Measurements from ENCODE around the gene GLB1L3. TPM values are rescaled to one million over a fixed set of nuclear protein-coding genes. Genes with fewer than 3 reads are reported as not detected.

GLB1L3 gene
- polyA plus RNA-seq, 1 donor (not counting 4 experiments of a cell fraction or from before 2014, with no cell fraction given) = 3.0 TPM

DNA sequence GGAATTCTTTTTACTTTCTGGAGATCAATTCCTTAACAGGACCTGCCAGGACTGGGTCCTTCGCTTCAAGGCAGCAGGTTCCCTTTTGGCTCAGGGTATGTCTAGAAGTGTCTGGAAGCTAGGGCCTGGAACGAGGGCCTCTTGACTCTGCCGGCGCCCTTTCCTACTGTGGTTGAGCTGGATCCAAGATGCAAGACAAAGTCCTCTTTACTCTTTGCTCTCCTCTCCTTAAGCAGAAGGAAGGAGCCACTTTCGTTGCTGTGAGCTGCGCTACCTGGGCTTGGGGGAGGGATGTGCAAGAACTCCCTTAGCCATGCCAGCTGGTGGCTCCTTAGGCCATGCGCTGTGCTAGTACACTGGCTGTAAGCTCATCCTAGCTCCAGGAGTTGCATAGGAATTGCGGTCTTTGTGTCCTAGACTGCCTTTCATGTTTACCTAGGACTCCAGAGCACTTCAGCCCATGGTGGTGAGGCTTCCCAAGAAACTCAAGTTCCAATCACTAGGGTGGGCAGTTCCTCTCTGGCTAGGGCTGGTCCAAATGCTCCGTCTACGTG, 73.7 kb downstream of the GLB1L3 start:
- H3K27me3 ChIP-seq (ENCODE audit: control insufficient read depth, extremely low read depth, insufficient read depth, low read length) = no peaks in the 10 kb centered on the region
- H3K9ac ChIP-seq (ENCODE audit: control insufficient read depth, extremely low read depth, insufficient read depth, low read length) = no peak overlapping the region
- H3K4me2 ChIP-seq (ENCODE audit: control insufficient read depth, extremely low read depth, insufficient read depth, low read depth, low read length) = no peak overlapping the region
- H2AFZ ChIP-seq (ENCODE audit: control insufficient read depth, low read length) = no peak overlapping the region
- H3K79me2 ChIP-seq (ENCODE audit: control insufficient read depth, insufficient read depth, low read length) = no peaks in the 10 kb centered on the region
- no peak for TF ChIP-seq EZH2 (IDR thresholded peaks at IDR 0.05; ENCODE audit: low read length)
- TF ChIP-seq, protein P1, sequence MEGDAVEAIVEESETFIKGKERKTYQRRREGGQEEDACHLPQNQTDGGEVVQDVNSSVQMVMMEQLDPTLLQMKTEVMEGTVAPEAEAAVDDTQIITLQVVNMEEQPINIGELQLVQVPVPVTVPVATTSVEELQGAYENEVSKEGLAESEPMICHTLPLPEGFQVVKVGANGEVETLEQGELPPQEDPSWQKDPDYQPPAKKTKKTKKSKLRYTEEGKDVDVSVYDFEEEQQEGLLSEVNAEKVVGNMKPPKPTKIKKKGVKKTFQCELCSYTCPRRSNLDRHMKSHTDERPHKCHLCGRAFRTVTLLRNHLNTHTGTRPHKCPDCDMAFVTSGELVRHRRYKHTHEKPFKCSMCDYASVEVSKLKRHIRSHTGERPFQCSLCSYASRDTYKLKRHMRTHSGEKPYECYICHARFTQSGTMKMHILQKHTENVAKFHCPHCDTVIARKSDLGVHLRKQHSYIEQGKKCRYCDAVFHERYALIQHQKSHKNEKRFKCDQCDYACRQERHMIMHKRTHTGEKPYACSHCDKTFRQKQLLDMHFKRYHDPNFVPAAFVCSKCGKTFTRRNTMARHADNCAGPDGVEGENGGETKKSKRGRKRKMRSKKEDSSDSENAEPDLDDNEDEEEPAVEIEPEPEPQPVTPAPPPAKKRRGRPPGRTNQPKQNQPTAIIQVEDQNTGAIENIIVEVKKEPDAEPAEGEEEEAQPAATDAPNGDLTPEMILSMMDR (optimal IDR thresholded peaks at IDR 0.05 in 1 of 3, IDR thresholded peaks at IDR 0.05 in 1 of 3, conservative IDR thresholded peaks at IDR 0.05 in 1 of 3; ENCODE audit: extremely low read depth in 1 of 3, insufficient read depth in 2 of 3, low read length in 3 of 3) = no peak
- DNase-seq (ENCODE audit: low read depth, low spot score) (no peak), FAIRE-seq (no peak)
- no peaks in the 10 kb centered on the region for H3K36me3 ChIP-seq (ENCODE audit: control insufficient read depth in 2 of 2, extremely low read depth in 1 of 2, insufficient read depth in 2 of 2, low read length in 2 of 2)
- H3K9me3 ChIP-seq (ENCODE audit: control insufficient read depth, low read depth, low read length) = no peaks in the 10 kb centered on the region
- no peak overlapping the region for H3K27ac ChIP-seq (ENCODE audit: control insufficient read depth, insufficient read depth, low read length)
- H3K4me3 ChIP-seq (ENCODE audit: control insufficient read depth in 2 of 3, extremely low read depth in 1 of 3, insufficient read depth in 2 of 3, low read depth in 1 of 3, low read length in 3 of 3) = no peak overlapping the region
- H3K9me1 ChIP-seq (ENCODE audit: control insufficient read depth, extremely low read depth, insufficient read depth, low read length) = no peaks in the 10 kb centered on the region
- no peaks in the 10 kb centered on the region for H4K20me1 ChIP-seq (ENCODE audit: control insufficient read depth, extremely low read depth, insufficient read depth, low read length)
- dilution Hi-C loops (cut with MboI; ENCODE audit: extremely low pct_ligation_motif_present, low sequenced_read_pairs) = no loop called here
- no peaks in the 10 kb centered on the region for H3K4me1 ChIP-seq (ENCODE audit: control insufficient read depth, extremely low read depth, insufficient read depth, low read length)

DNA sequence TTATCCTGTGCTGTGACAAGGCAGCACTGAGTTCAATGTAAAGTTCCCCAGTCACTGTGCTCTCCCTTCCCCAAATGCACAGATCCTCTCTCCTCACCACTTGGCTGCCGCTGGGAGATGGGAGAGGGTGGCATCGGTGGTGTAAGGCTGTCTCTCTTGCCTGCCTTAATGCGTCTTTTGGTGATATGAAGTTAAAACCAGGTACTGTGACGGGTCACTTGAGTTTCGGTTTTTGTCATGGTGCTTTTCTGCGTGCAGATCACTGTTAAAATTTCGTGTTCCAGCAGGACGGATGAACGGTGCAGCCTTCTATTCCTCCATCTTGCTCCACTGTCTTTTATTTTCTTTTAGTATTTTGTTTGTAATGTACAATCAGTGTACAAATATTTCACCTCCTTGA, 74.2 kb downstream of the GLB1L3 start:
- Histone ChIP-seq H3K27me3 (ENCODE audit: control insufficient read depth, extremely low read depth, insufficient read depth, low read length) (no peaks in the 10 kb centered on the region), H3K4me2 (ENCODE audit: control insufficient read depth, extremely low read depth, insufficient read depth, low read depth, low read length) (no peak overlapping the region), H3K27ac (ENCODE audit: control insufficient read depth, insufficient read depth, low read length) (no peak overlapping the region), H3K4me1 (ENCODE audit: control insufficient read depth, extremely low read depth, insufficient read depth, low read length) (no peaks in the 10 kb centered on the region), H3K36me3 (ENCODE audit: control insufficient read depth in 2 of 2, extremely low read depth in 1 of 2, insufficient read depth in 2 of 2, low read length in 2 of 2) (no peaks in the 10 kb centered on the region), H3K9me1 (ENCODE audit: control insufficient read depth, extremely low read depth, insufficient read depth, low read length) (no peaks in the 10 kb centered on the region), H2AFZ (ENCODE audit: control insufficient read depth, low read length) (no peak overlapping the region), H3K9ac (ENCODE audit: control insufficient read depth, extremely low read depth, insufficient read depth, low read length) (no peak overlapping the region), H3K4me3 (ENCODE audit: control insufficient read depth in 2 of 3, extremely low read depth in 1 of 3, insufficient read depth in 2 of 3, low read depth in 1 of 3, low read length in 3 of 3) (no peak overlapping the region), H4K20me1 (ENCODE audit: control insufficient read depth, extremely low read depth, insufficient read depth, low read length) (no peaks in the 10 kb centered on the region), H3K9me3 (ENCODE audit: control insufficient read depth, low read depth, low read length) (no peaks in the 10 kb centered on the region), H3K79me2 (ENCODE audit: control insufficient read depth, insufficient read depth, low read length) (no peaks in the 10 kb centered on the region)
- dilution Hi-C loops (cut with MboI; ENCODE audit: extremely low pct_ligation_motif_present, low sequenced_read_pairs) = no loop called here
- TF ChIP-seq EZH2 (IDR thresholded peaks at IDR 0.05; ENCODE audit: low read length) = no peak
- TF ChIP-seq, protein P1 (optimal IDR thresholded peaks at IDR 0.05 in 1 of 3, IDR thresholded peaks at IDR 0.05 in 1 of 3, conservative IDR thresholded peaks at IDR 0.05 in 1 of 3; ENCODE audit: extremely low read depth in 1 of 3, insufficient read depth in 2 of 3, low read length in 3 of 3) = no peak
- no peak for FAIRE-seq
- no peak for DNase-seq (ENCODE audit: low read depth, low spot score)

All from keratinocyte (primary cell).